ENCODE data around the gene ANAPC10.

Gene ANAPC10

GRCh38 chr4:144989306-144989705 is 108.7 kb downstream of the ANAPC10 start:
- Histone ChIP-seq H3K4me2 (no peak overlapping the region), H3K4me3 (IDR thresholded peaks at IDR 0.05; ENCODE audit: insufficient read depth, low read depth, low read length) (no peak overlapping the region), H3K36me3 (ENCODE audit: insufficient read depth) (no peaks in the 10 kb centered on the region), H2AFZ (ENCODE audit: low read depth) (no peak overlapping the region), H4K20me1 (ENCODE audit: insufficient read depth) (no peaks in the 10 kb centered on the region), H3K79me2 (ENCODE audit: insufficient read depth, low read depth) (no peaks in the 10 kb centered on the region), H3K9ac (no peak overlapping the region), H3K27ac (no peak overlapping the region), H3K27me3 (ENCODE audit: insufficient read depth, low read depth) (no peaks in the 10 kb centered on the region), H3K4me1 (ENCODE audit: low read depth, poor library complexity, severe bottlenecking) (no peaks in the 10 kb centered on the region)
- TF ChIP-seq CTCF (conservative IDR thresholded peaks at IDR 0.05; ENCODE audit: low read depth, low read length): no peak

- Histone ChIP-seq H3K27me3 (ENCODE audit: insufficient read depth, low read depth) (no peaks in the 10 kb centered on the region), H4K20me1 (ENCODE audit: insufficient read depth) (no peaks in the 10 kb centered on the region), H3K9ac (no peak overlapping the region), H3K4me1 (ENCODE audit: low read depth, poor library complexity, severe bottlenecking) (no peaks in the 10 kb centered on the region), H3K4me2 (no peak overlapping the region), H3K27ac (no peak overlapping the region), H3K36me3 (ENCODE audit: insufficient read depth) (no peaks in the 10 kb centered on the region), H3K4me3 (IDR thresholded peaks at IDR 0.05; ENCODE audit: insufficient read depth, low read depth, low read length) (no peak overlapping the region), H2AFZ (ENCODE audit: low read depth) (no peak overlapping the region), H3K79me2 (ENCODE audit: insufficient read depth, low read depth) (no peaks in the 10 kb centered on the region)
- TF ChIP-seq CTCF (conservative IDR thresholded peaks at IDR 0.05; ENCODE audit: low read depth, low read length): no peak
Measured at GRCh38 chr4:144985531-144985930, 112.5 kb downstream of the ANAPC10 start.

GRCh38 chr4:144985014-144985413 is 113.0 kb downstream of the ANAPC10 start:
- no peak overlapping the region for H3K27ac ChIP-seq
- no peaks in the 10 kb centered on the region for H3K36me3 ChIP-seq (ENCODE audit: insufficient read depth)
- no peak overlapping the region for H3K4me2 ChIP-seq
- H3K4me1 ChIP-seq (ENCODE audit: low read depth, poor library complexity, severe bottlenecking): no peaks in the 10 kb centered on the region
- no peak overlapping the region for H3K9ac ChIP-seq
- H3K4me3 ChIP-seq (IDR thresholded peaks at IDR 0.05; ENCODE audit: insufficient read depth, low read depth, low read length): no peak overlapping the region
- H4K20me1 ChIP-seq (ENCODE audit: insufficient read depth): no peaks in the 10 kb centered on the region
- no peaks in the 10 kb centered on the region for H3K27me3 ChIP-seq (ENCODE audit: insufficient read depth, low read depth)
- no peak overlapping the region for H2AFZ ChIP-seq (ENCODE audit: low read depth)
- no peaks in the 10 kb centered on the region for H3K79me2 ChIP-seq (ENCODE audit: insufficient read depth, low read depth)
- TF ChIP-seq CTCF (conservative IDR thresholded peaks at IDR 0.05; ENCODE audit: low read depth, low read length): no peak

GRCh38 chr4:144984241-144984640 is 113.8 kb downstream of the ANAPC10 start:
- no peak overlapping the region for H3K4me2 ChIP-seq
- H3K9ac ChIP-seq: no peak overlapping the region
- no peak overlapping the region for H3K4me3 ChIP-seq (IDR thresholded peaks at IDR 0.05; ENCODE audit: insufficient read depth, low read depth, low read length)
- H2AFZ ChIP-seq (ENCODE audit: low read depth): no peak overlapping the region
- no peaks in the 10 kb centered on the region for H3K27me3 ChIP-seq (ENCODE audit: insufficient read depth, low read depth)
- H4K20me1 ChIP-seq (ENCODE audit: insufficient read depth): no peaks in the 10 kb centered on the region
- TF ChIP-seq CTCF (conservative IDR thresholded peaks at IDR 0.05; ENCODE audit: low read depth, low read length): no peak
- H3K27ac ChIP-seq: no peak overlapping the region
- no peaks in the 10 kb centered on the region for H3K79me2 ChIP-seq (ENCODE audit: insufficient read depth, low read depth)
- no peaks in the 10 kb centered on the region for H3K36me3 ChIP-seq (ENCODE audit: insufficient read depth)
- H3K4me1 ChIP-seq (ENCODE audit: low read depth, poor library complexity, severe bottlenecking): no peaks in the 10 kb centered on the region
